Skeletal muscle tissue (tissue), 4 donors: Measurements from ENCODE around the gene HDHD5. TPM values are rescaled to one million over a fixed set of nuclear protein-coding genes. Genes with fewer than 3 reads are reported as not detected.
"Not testable (repeated sequence)": the region's sequence is repeated elsewhere in the genome, so short reads cannot be mapped to it uniquely, and the experiment has no call there.

ENCODE experiments used
- H3K27ac ChIP-seq: one replicate; pipeline ENCODE4 v1.7.0; 2013; ENCODE audit warnings: mild to moderate bottlenecking, low read depth, low read length, inconsistent platforms
- H3K27me3 ChIP-seq, 3 donors: one replicate each; pipeline ENCODE4 v1.7.0; 2013; ENCODE audit warnings: low read length in 3 of 3; ENCODE audit not compliant: control insufficient read depth in 3 of 3, insufficient read depth in 3 of 3
- H3K36me3 ChIP-seq, 3 donors: one replicate each; pipeline ENCODE4 v1.7.0; 2013; ENCODE audit warnings: low read length in 3 of 3; ENCODE audit not compliant: control insufficient read depth in 3 of 3, insufficient read depth in 3 of 3
- H3K4me1 ChIP-seq, 3 donors: one replicate each; pipeline ENCODE4 v1.7.0; 2013; ENCODE audit warnings: low read length in 3 of 3, mild to moderate bottlenecking in 3 of 3; ENCODE audit not compliant: control insufficient read depth in 3 of 3, insufficient read depth in 3 of 3
- H3K4me3 ChIP-seq, 3 donors: one replicate each; pipeline ENCODE4 v1.7.0; 2013; ENCODE audit warnings: low read length in 3 of 3
- H3K9ac ChIP-seq, 3 donors: one replicate each; pipeline ENCODE4 v1.7.0; 2013; ENCODE audit warnings: low read length in 3 of 3, mild to moderate bottlenecking in 3 of 3, moderate library complexity in 2 of 3, low read depth in 1 of 3
- H3K9me3 ChIP-seq, 3 donors: one replicate each; pipeline ENCODE4 v1.7.0; 2013; ENCODE audit warnings: low read length in 3 of 3; ENCODE audit not compliant: control insufficient read depth in 3 of 3
- total RNA-seq: library from RNA; depleted of rRNA; stranded (reverse); fragments of >200 nt; gene quantifications from one replicate; pipeline ENCODE4 v1.2.3, GENCODE V29; 2014
- donor health status: Osteomylitis.

The HDHD5 gene
- total RNA-seq, 1 donor from 2014 or later = 42.8 TPM

DNA sequence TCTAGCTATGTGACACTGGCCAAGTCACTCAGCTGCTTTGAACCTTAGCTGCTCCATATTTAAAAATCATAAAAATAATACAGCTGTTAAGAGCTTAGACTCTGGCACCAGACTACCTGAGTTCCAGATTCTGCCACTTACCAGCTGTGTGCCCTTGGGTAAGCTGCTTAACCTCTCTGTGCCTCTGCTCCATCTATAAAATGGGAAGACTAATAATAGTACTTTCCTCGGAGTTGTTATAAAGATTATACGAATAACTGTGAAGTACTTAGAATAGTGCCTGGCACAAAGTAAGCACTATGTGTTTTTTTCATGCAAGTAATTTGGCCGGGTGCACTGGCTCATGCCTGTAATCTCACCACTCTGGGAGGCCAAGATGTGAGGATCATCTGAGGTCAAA, 1.4 kb downstream of the HDHD5 start:
- H3K27me3 ChIP-seq = no peaks in the 10 kb centered on the region
- H3K9me3 ChIP-seq = no peaks in the 10 kb centered on the region
- H3K27ac ChIP-seq = peak overlapping the region; percentile 85
- no peak overlapping the region for H3K9ac ChIP-seq
- peaks cover 30 to 37% (median 34%) of the 10 kb centered on the region in 3 donors for H3K4me1 ChIP-seq
- H3K36me3 ChIP-seq = no peaks in the 10 kb centered on the region
- H3K4me3 ChIP-seq = peak overlapping the region in 1 of 3 donors; percentile 30

GRCh38 chr22:17155941-17156340, 3.1 kb downstream of the HDHD5 start:
- Histone ChIP-seq H3K27me3 (no peaks in the 10 kb centered on the region), H3K36me3 (no peaks in the 10 kb centered on the region), H3K27ac (no peak overlapping the region), H3K9me3 (no peaks in the 10 kb centered on the region), H3K4me3 (no peak overlapping the region), H3K4me1 (peaks cover 30 to 44% (median 38%) of the 10 kb centered on the region in 3 donors), H3K9ac (no peak overlapping the region)

DNA sequence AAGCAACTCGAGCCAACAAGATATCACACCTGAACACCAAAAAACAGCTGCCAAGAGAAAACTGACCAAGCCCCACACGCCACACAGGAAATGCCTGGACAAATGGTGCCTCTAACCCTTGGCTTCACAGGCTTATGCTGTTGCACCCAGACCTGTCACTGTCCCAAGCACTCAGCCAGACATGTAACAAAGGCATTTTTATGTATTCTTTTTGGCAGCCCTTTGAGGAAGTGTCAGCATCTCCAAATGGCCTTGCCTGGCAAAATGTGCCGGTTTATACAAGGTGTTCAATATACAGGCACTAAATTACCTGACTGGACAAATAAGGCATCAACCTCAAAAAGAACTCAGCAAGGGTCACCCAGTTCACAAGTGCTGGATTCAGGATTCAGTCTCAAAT, 6.1 kb downstream of the HDHD5 start:
- Histone ChIP-seq H3K27ac (no peak overlapping the region), H3K36me3 (peaks cover 7 to 11% (median 9%) of the 10 kb centered on the region in 3 donors), H3K4me3 (no peak overlapping the region), H3K4me1 (peaks cover 17 to 29% (median 28%) of the 10 kb centered on the region in 3 donors), H3K9ac (no peak overlapping the region), H3K27me3 (no peaks in the 10 kb centered on the region), H3K9me3 (no peaks in the 10 kb centered on the region)

GRCh38 chr22:17152340-17152739, 6.7 kb downstream of the HDHD5 start:
- no peak overlapping the region for H3K27ac ChIP-seq
- H3K4me3 ChIP-seq = no peak overlapping the region
- peaks cover 11 to 23% (median 22%) of the 10 kb centered on the region in 3 donors for H3K4me1 ChIP-seq
- no peaks in the 10 kb centered on the region for H3K27me3 ChIP-seq
- no peak overlapping the region for H3K9ac ChIP-seq
- H3K9me3 ChIP-seq = no peaks in the 10 kb centered on the region
- H3K36me3 ChIP-seq = peaks cover 12 to 17% (median 14%) of the 10 kb centered on the region in 3 donors

DNA sequence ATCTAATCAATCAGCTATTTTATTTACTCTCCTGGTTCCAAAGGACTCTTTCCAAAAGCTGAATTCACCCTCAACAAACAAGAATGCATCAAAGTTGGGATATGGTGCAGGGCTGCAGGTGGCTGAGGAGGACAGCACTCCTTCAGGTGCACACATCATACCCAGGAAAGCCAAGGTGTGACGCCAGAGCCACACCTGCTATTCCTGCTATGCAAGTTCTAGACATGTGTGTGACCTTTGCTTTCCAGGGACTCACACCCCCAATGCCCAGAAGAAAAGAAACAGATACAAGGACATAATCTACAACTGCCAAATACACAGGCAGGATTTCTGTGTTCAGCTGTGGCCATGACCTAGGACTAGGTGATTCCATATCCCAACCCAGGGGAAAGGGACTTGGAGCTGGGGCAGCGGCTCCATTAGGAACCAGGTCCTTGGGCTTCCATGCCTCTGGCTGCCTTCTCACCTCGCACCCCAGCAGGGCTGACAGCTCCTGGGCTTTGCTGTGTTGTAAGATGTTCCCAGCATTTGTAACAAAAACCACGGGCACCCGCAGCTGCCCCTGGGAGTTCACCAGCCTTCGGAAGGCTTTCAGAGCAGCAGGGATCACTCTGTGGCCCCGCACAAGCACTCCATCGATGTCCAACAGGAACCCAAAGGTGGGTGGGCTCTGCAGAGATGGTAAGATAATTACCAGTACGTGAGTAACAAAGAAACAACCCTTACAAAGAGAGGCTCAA, 9.8 kb downstream of the HDHD5 start:
- Histone ChIP-seq H3K27ac (no peak overlapping the region), H3K4me1 (peaks cover 3 to 17% (median 13%) of the 10 kb centered on the region in 3 donors), H3K9me3 (no peaks in the 10 kb centered on the region), H3K4me3 (no peak overlapping the region), H3K9ac (no peak overlapping the region), H3K36me3 (peaks cover 18 to 28% (median 23%) of the 10 kb centered on the region in 3 donors), H3K27me3 (no peaks in the 10 kb centered on the region)

GRCh38 chr22:17147458-17147857, 11.6 kb downstream of the HDHD5 start:
- H3K4me3 ChIP-seq, H3K4me1 ChIP-seq, H3K9me3 ChIP-seq, H3K27me3 ChIP-seq, H3K9ac ChIP-seq, H3K27ac ChIP-seq: not testable (repeated sequence)
- peaks cover 32 to 45% (median 39%) of the 10 kb centered on the region in 3 donors for H3K36me3 ChIP-seq

GRCh38 chr22:17145021-17145680, 13.9 kb downstream of the HDHD5 start:
- Histone ChIP-seq H3K36me3 (peaks cover 35 to 56% (median 47%) of the 10 kb centered on the region in 3 donors), H3K27me3 (no peaks in the 10 kb centered on the region)

DNA sequence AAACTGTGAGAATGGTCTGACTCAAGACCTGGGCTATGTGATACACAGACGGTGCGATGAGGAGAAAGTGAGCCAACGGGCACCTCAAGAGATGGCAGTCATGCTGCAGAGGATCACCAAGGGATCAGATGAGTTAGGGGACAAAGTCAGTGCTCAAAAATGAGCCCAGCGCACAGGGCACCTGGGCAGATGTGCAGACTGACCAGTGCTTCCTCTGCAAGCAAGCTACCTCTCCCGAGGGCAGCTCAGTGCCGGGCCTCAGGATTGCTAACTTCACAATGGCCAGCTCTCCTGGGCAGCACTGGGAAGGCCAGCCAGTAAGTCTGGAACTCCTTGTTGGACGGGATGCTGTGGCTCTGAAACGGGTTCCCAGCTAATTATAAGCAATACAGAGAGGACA, 15.3 kb downstream of the HDHD5 start:
- H3K27ac ChIP-seq = no peak overlapping the region
- no peak overlapping the region for H3K4me3 ChIP-seq
- peaks cover 29 to 49% (median 39%) of the 10 kb centered on the region in 3 donors for H3K36me3 ChIP-seq
- H3K27me3 ChIP-seq = no peaks in the 10 kb centered on the region
- H3K9me3 ChIP-seq = no peaks in the 10 kb centered on the region
- H3K9ac ChIP-seq = peak overlapping the region in 1 of 3 donors; percentile 2
- peaks cover 22 to 29% (median 26%) of the 10 kb centered on the region in 3 donors for H3K4me1 ChIP-seq

More at GRCh38 chr22:17145021-17145680, 13.9 kb downstream of the HDHD5 start:
- no peak overlapping the region for H3K9ac ChIP-seq
- peaks cover 18 to 23% (median 19%) of the 10 kb centered on the region in 3 donors for H3K4me1 ChIP-seq
- no peak overlapping the region for H3K4me3 ChIP-seq
- H3K9me3 ChIP-seq = no peaks in the 10 kb centered on the region
- no peak overlapping the region for H3K27ac ChIP-seq

- H3K36me3 ChIP-seq = peaks cover 35 to 51% (median 43%) of the 10 kb centered on the region in 3 donors
- no peak overlapping the region for H3K9ac ChIP-seq
- H3K27ac ChIP-seq = no peak overlapping the region
Measured at GRCh38 chr22:17143101-17143500, 16.0 kb downstream of the HDHD5 start.

More at GRCh38 chr22:17143101-17143500, 16.0 kb downstream of the HDHD5 start:
- H3K9me3 ChIP-seq = no peaks in the 10 kb centered on the region
- H3K27me3 ChIP-seq = no peaks in the 10 kb centered on the region
- peaks cover 22 to 31% (median 28%) of the 10 kb centered on the region in 3 donors for H3K4me1 ChIP-seq
- no peak overlapping the region for H3K4me3 ChIP-seq
